Neural progenitor cell (in vitro differentiated cells): ENCODE results near the gene KCNK17.

ENCODE experiments used
- CTCF ChIP-seq: fragments of 200-600 bp; sonication (generic); IDR thresholded peaks from 2 replicates; pipeline ENCODE4 v1.5.1; 2017; ENCODE audit warnings: antibody characterized with exemption, mild to moderate bottlenecking
- EZH2 ChIP-seq: fragments of 200-600 bp; sonication (generic); IDR thresholded peaks from 2 replicates; pipeline ENCODE4 v1.6.1; 2017; ENCODE audit warnings: antibody characterized with exemption, mild to moderate bottlenecking, moderate library complexity

DNA sequence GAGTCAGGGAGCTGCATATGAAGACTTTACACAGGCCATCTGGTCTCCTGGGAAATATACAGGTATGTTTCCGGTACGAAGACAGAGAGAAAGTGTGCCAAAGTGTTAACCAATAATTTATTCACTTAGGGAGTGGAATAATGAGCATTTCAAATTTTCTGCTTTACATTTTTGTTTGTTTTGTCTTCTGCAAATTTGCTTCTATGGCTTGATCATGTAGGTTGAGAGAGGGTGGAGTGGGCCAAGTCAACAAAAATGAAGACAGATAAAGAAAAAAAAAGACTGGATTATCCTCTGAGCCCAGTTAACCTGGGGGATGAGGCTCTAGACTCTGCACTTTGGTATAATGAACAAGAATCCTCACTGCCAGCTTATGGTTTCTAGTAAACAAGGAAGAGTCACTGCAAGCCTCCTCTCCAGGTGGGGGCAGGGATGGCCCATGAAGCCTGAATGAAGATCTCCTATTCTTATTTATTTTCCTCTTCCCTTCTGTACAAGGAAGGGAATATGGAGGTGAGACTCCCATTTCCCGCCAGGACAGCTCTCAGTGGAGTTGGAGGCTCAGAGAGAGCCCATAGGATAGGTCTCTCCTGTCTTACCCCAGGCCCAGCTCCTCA is 37.7 kb downstream of the KCNK17 start:
- TF ChIP-seq CTCF: no peak
- TF ChIP-seq EZH2: no peak
